ENCODE results near the gene POTEF.
"Not testable (repeated sequence)": the region's sequence is repeated elsewhere in the genome, so short reads cannot be mapped to it uniquely, and the experiment has no call there.

DNA sequence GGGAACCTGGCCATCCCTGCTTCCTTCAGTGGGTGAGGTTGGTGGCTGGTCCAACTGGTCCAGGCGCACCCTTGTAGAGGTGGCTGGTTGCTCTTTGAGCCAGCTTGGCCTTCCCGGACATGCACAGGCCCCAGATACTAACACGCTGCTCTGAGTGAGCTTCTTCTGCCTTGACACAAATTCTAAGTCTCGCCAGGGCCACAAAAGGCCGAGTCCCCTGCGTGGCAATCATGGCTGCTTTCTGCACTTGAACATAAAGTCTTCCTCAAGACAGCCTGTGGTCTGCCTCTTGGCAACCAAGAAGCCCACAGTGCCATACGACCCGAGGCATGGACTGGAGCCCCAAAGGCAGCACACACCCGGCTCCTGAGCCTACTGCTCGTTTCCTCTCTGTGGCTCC, 69.0 kb downstream of the POTEF start:
- TF ChIP-seq, protein P1, sequence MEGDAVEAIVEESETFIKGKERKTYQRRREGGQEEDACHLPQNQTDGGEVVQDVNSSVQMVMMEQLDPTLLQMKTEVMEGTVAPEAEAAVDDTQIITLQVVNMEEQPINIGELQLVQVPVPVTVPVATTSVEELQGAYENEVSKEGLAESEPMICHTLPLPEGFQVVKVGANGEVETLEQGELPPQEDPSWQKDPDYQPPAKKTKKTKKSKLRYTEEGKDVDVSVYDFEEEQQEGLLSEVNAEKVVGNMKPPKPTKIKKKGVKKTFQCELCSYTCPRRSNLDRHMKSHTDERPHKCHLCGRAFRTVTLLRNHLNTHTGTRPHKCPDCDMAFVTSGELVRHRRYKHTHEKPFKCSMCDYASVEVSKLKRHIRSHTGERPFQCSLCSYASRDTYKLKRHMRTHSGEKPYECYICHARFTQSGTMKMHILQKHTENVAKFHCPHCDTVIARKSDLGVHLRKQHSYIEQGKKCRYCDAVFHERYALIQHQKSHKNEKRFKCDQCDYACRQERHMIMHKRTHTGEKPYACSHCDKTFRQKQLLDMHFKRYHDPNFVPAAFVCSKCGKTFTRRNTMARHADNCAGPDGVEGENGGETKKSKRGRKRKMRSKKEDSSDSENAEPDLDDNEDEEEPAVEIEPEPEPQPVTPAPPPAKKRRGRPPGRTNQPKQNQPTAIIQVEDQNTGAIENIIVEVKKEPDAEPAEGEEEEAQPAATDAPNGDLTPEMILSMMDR (IDR thresholded peaks at IDR 0.05): not testable (repeated sequence)
- not testable (repeated sequence) for TF ChIP-seq POLR2A (IDR thresholded peaks at IDR 0.05)

All from lower leg skin (tissue), 3 donors.